Testis (tissue), 2 donors: ENCODE results near the gene ARVCF.

ENCODE experiments used
- POLR2A ChIP-seq: fragments of 450-650 bp; IDR thresholded peaks from one replicate; pipeline ENCODE4 v1.6.1; 2017; ENCODE audit warnings: antibody characterized with exemption, mild to moderate bottlenecking, moderate library complexity
- TF ChIP-seq, protein P1 (sequence below), 3 experiments: fragments of 450-650 bp in 2 of 3; fragments of 200-600 bp in 1 of 3; sonication (generic) in 1 of 3; IDR thresholded peaks; one replicate each; pipeline ENCODE4 v1.5.1; 2016 to 2019; ENCODE audit warnings: antibody characterized with exemption in 3 of 3, mild to moderate bottlenecking in 2 of 3, moderate library complexity in 1 of 3

DNA sequence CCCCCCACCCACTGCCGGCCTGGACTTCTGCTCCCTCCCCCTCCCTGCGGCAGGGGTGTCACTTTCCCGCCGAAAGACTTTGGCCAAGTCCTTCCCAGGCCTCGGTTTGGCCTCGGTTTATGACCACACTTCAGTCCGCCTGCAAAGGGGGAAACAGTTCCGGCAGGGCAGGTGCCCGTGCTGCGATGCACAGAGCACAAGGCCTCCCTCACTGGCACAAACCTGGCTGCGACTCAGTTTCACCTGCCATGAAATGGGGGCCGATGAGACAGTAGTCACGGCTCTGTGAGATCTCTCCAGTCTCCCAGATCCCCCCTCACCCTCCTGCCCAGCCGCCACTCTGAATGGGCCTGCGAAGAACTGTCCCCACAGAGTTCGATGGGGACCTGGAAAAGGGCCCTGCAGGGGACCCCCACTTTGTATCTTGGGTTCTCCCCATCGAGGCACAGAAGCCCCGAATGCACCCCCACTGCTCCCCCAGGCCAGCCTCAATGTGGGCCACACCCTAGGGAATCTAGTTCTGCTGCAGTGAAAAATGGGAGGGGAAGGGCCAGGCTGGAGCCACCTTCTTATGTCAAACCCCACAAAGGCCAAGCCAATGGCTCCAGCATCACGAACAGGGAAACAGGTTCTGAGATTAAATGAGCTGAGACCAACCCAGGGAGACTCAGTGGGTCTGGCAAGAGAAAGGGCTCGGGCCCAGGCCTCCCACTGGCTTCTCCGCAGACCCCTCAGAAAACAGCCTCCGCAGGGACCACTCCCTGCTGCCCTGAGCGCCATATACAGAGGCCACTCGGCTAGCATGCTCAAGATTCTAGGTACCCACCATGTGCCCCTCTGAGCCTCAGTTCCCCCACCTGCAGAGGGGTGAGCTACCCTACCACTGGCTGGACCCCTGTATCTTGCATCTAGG lies 29.0 kb downstream of the ARVCF start:
- TF ChIP-seq, protein P1, sequence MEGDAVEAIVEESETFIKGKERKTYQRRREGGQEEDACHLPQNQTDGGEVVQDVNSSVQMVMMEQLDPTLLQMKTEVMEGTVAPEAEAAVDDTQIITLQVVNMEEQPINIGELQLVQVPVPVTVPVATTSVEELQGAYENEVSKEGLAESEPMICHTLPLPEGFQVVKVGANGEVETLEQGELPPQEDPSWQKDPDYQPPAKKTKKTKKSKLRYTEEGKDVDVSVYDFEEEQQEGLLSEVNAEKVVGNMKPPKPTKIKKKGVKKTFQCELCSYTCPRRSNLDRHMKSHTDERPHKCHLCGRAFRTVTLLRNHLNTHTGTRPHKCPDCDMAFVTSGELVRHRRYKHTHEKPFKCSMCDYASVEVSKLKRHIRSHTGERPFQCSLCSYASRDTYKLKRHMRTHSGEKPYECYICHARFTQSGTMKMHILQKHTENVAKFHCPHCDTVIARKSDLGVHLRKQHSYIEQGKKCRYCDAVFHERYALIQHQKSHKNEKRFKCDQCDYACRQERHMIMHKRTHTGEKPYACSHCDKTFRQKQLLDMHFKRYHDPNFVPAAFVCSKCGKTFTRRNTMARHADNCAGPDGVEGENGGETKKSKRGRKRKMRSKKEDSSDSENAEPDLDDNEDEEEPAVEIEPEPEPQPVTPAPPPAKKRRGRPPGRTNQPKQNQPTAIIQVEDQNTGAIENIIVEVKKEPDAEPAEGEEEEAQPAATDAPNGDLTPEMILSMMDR (IDR thresholded peaks at IDR 0.05): no peak
- TF ChIP-seq POLR2A: no peak
